Thyroid gland (tissue), 4 donors: ENCODE measurements around the gene WDR59. TPM values are rescaled to one million over a fixed set of nuclear protein-coding genes. Genes with fewer than 3 reads are reported as not detected.

Source experiments
- DNase-seq, 2 donors: peaks; one replicate each; pipeline ENCODE4 v3.0.0-alpha.2; 2019
- H3K27ac ChIP-seq, 3 donors: fragments of 200-600 bp; sonication (generic); 1 replicate in 2 of 3; 2 replicates in 1 of 3; pipeline ENCODE4 v1.5.1; 2016 to 2019; ENCODE audit warnings: mild to moderate bottlenecking in 1 of 3, moderate library complexity in 1 of 3
- H3K27me3 ChIP-seq: fragments of 200-600 bp; sonication (generic); one replicate; pipeline ENCODE4 v1.5.1; 2019
- H3K36me3 ChIP-seq, 2 donors: fragments of 200-600 bp; sonication (generic); one replicate each; pipeline ENCODE4 v1.5.1; 2016 to 2019
- H3K4me1 ChIP-seq, 2 donors: fragments of 200-600 bp; sonication (generic); one replicate each; pipeline ENCODE4 v1.5.1; 2017 to 2019
- H3K4me3 ChIP-seq, 3 donors: fragments of 200-600 bp; sonication (generic); replicated peaks in 1 of 3; 1 replicate in 2 of 3; 2 replicates in 1 of 3; pipeline ENCODE4 v1.5.1; 2016; ENCODE audit warnings: mild to moderate bottlenecking in 1 of 3
- H3K9me3 ChIP-seq: fragments of 200-600 bp; sonication (generic); one replicate; pipeline ENCODE4 v1.5.1; 2017
- CTCF ChIP-seq, 6 experiments: fragments of 200-600 bp in 3 of 6; fragments of 450-650 bp in 3 of 6; sonication (generic) in 3 of 6; IDR thresholded peaks; one replicate each; pipeline ENCODE4 v1.5.1; 2016 to 2019; ENCODE audit warnings: antibody characterized with exemption in 6 of 6, mild to moderate bottlenecking in 2 of 6, inconsistent platforms in 1 of 6, moderate library complexity in 1 of 6
- POLR2A ChIP-seq, 2 donors: fragments of 450-650 bp; IDR thresholded peaks; one replicate each; pipeline ENCODE4 v1.6.1; 2017; ENCODE audit warnings: antibody characterized with exemption in 2 of 2, mild to moderate bottlenecking in 2 of 2, moderate library complexity in 1 of 2
- WGBS, 2 donors: methylation state at CpG; one replicate each; pipeline ENCODE4 v1.1.5; 2017; 5-methylcytosine and 5-hydroxymethylcytosine counted together
- intact Hi-C: fragments of 100-400 bp; cut with DNase I; formaldehyde crosslinking; loops from one replicate; pipeline ENCODE4 v1.15.1; 2023
- total RNA-seq, 4 donors: library from RNA; depleted of rRNA; stranded (reverse); fragments of >200 nt; gene quantifications; one replicate each; pipeline ENCODE4 v1.2.3, GENCODE V29; 2016

Gene WDR59
- total RNA-seq, 4 donors from 2014 or later = 40.2 to 55.8 (median 46.9) TPM

GRCh38 chr16:74999609-75000480 is 14.9 kb upstream of the WDR59 start:
- intact Hi-C loops = loop anchor here (2.0 kb wide), 1 partner anchor 111 kb away; no protein-coding TSS in a partner anchor
- TF ChIP-seq POLR2A (IDR thresholded peaks at IDR 0.05) (peak in 1 of 2 donors; percentile 7), CTCF (IDR thresholded peaks at IDR 0.05) (no peak)
- Histone ChIP-seq H3K27me3 (no peaks in the 10 kb centered on the region), H3K4me1 (peaks cover 37 to 40% of the 10 kb centered on the region in 2 donors), H3K36me3 (no peaks in the 10 kb centered on the region), H3K4me3 (peak overlapping the region; percentile 2 to 87 (median 62)), H3K9me3 (no peaks in the 10 kb centered on the region), H3K27ac (peak overlapping the region; percentile 82 to 85 (median 85))
- 1 to 3% methylated on average over 19 to 49 of the region's 71 CpGs for WGBS, 2 donors
- peak; percentile 69 to 71 for DNase-seq

- TF ChIP-seq POLR2A (IDR thresholded peaks at IDR 0.05) (no peak), CTCF (IDR thresholded peaks at IDR 0.05) (no peak)
- Histone ChIP-seq H3K4me3 (peak overlapping the region; percentile 2 to 87 (median 62)), H3K9me3 (no peaks in the 10 kb centered on the region), H3K27ac (peak overlapping the region; percentile 82 to 85 (median 85)), H3K27me3 (no peaks in the 10 kb centered on the region), H3K36me3 (no peaks in the 10 kb centered on the region), H3K4me1 (peaks cover 35 to 40% of the 10 kb centered on the region in 2 donors)
- peak; percentile 39 to 40 for DNase-seq
- 0 to 1% methylated on average over 22 to 26 of the region's 44 CpGs for WGBS, 2 donors
- intact Hi-C loops = loop anchor here (2.0 kb wide), 1 partner anchor 112 kb away; no protein-coding TSS in a partner anchor
Observed at GRCh38 chr16:74999219-74999608, 14.3 kb upstream of the WDR59 start.

- Histone ChIP-seq H3K9me3 (no peaks in the 10 kb centered on the region), H3K4me3 (peak within 1 kb of the TSS; percentile 2 to 87 (median 62)), H3K27ac (peak within 1 kb of the TSS; percentile 82 to 85 (median 85)), H3K27me3 (no peaks in the 10 kb centered on the region), H3K4me1 (peaks cover 35 to 36% of the 10 kb centered on the region in 2 donors), H3K36me3 (no peaks in the 10 kb centered on the region)
- intact Hi-C loops = loop anchor here (2.0 kb wide), 1 partner anchor 112 kb away; no protein-coding TSS in a partner anchor
- DNase-seq = peak; percentile 89 to 92
- 1% methylated on average over 13 to 18 of the region's 73 CpGs for WGBS, 2 donors
- TF ChIP-seq POLR2A (IDR thresholded peaks at IDR 0.05) (peak; percentile 44 to 83), CTCF (IDR thresholded peaks at IDR 0.05) (peak; percentile 49 to 90 (median 78))
Observed at GRCh38 chr16:74998481-74999218, 13.7 kb upstream of the WDR59 start, which contains the start of gene ZNRF1. ZNRF1 (plus strand) TSS chr16:74999024; CDS start chr16:74999672, 648 bp downstream.

- no peak for TF ChIP-seq POLR2A (IDR thresholded peaks at IDR 0.05)
- TF ChIP-seq CTCF (IDR thresholded peaks at IDR 0.05) = no peak
- intact Hi-C loops = no loop called here
- no peaks in the 10 kb centered on the region for H3K36me3 ChIP-seq
Observed at GRCh38 chr16:74997042-74997491, 12.1 kb upstream of the WDR59 start.

More at GRCh38 chr16:74997042-74997491, 12.1 kb upstream of the WDR59 start:
- no peak overlapping the region for H3K4me3 ChIP-seq
- DNase-seq = no peak
- WGBS, 2 donors = 86% methylated on average over 8 of the region's 8 CpGs
- no peak overlapping the region for H3K27ac ChIP-seq
- peaks cover 20% of the 10 kb centered on the region in 2 donors for H3K4me1 ChIP-seq
- no peaks in the 10 kb centered on the region for H3K27me3 ChIP-seq
- H3K9me3 ChIP-seq = no peaks in the 10 kb centered on the region
